8988T (cell line): ENCODE data around the gene SUPT3H.

Source experiments
- DNase-seq: peaks from one replicate; pipeline ENCODE4 v3.0.0; 2011

SUPT3H gene

DNA sequence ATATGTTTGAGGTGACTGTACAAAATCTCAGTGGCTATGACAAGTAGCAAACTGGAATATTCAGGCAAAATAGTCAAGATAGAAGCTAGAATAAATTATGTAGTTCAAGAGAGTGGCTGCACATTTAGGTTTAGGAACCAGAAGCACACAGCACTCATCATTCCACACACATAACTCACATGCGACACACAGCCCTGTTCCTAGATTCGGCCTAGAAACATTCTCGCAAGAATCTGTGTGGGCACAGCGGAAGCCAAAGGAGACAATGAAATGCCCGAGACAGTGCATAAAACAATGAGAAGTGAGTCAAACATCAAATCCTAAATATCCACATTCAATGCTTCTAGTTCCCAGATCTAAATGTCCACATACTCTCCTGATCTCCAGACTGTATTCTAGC is 9.5 kb upstream of the SUPT3H start:
- no peak for DNase-seq

GRCh38 chr6:45386501-45386900 is 8.8 kb upstream of the SUPT3H start:
- DNase-seq, result no peak

DNA sequence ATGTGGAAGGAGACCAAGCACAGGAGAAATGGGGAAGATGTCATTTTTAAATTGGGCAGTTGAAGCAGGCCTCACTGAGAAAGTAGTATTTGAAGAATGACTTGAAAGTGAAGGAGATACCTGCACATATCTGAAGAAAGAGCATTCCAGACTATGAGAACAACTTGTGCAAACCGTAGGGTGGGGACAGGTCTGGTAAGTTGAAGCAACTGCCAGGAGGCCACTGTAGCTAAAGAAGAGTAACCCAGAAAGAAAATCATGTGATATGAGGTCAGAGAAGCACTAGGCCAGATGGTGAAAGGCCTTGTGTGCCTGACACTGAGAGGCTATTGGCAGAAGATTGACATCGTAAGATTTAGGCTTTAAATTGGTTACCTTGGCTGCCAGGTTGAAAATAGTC is 4.7 kb upstream of the SUPT3H start:
- no peak for DNase-seq

DNA sequence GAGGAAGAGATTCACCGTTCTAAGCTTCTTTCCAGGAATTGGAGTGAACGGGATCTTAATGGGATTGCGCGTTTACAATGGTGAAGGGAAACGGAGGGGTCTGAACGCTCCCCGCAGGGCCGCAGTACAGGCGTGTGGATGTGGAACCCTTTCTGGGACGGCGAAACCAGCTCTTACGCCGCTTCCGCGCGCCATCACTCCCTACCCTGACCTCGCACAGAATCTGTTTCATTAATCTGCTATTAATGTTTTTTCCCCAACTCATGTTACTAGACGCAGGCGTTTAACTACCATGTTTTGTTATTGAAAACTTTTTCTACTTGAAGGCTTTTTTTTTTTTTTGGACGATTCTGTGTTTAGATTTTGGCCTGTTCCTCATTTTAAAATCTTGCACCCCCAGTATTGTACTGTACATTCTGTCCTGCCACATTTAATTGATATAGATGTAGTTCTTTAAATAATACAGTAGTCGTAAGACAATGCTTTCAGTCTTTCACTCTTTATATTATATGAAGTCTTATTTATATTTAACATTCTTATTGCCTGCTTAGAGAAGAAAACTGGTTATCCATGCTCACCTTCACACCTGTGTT is 696 bp upstream of the SUPT3H start:
- DNase-seq, result no peak

- no peak for DNase-seq
These were observed 636 bp downstream of the SUPT3H start for GRCh38 chr6:45377043-45377553.

DNA sequence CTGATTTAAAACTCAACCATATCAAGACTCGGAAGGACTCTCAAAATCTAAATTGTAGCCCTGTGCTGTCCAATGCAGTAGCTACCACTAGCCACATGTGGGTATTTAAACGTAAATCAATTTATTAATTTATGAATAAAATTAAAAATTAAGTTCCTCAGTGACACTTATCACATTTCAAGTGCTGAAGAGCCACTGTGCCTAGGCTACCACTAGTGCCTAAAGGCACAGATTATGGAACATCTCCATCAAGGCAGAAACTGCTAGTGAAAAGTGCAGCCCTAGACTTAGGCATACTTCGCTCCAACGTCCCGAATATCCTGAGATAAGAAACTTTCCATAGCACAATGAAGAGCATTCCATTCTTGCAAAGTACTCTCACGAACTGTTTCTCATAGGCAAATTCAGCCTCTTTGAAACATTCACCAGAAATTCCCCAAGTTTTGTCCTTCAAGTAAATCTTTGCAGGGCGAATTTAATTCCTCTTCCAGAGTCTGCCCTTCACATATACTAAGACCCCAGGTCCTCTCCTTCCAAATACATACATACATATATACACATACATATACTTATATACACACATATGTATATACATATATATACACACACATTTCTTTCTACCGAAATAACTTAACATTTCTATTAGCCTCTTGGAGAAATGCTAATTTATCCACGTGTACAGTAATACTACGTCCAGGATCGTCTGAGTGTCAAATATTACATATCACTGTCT is 1.3 kb downstream of the SUPT3H start:
- no peak for DNase-seq

DNA sequence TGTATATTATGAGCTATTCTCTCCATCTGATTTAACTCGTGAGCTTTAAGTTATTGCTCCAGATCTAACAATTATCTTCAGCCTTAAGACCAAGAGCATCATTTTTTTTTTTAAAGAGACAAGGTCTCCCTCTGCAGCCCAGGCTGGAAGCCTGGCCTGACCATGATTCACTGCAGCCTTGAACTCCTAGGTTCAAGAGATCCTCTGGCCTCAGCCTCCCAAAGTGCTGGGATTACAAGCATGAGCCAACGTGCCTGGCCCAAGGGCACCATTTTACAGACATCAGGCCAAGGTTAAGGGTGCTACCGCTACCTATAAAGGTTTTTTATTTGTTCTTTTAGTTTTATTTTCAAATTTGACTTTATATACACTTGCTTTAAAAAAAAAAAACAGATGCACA is 2.3 kb downstream of the SUPT3H start:
- DNase-seq, result no peak

GRCh38 chr6:45371924-45372573 is 5.7 kb downstream of the SUPT3H start:
- no peak for DNase-seq

- no peak for DNase-seq
These were observed 7.9 kb downstream of the SUPT3H start for GRCh38 chr6:45369870-45370269.

DNA sequence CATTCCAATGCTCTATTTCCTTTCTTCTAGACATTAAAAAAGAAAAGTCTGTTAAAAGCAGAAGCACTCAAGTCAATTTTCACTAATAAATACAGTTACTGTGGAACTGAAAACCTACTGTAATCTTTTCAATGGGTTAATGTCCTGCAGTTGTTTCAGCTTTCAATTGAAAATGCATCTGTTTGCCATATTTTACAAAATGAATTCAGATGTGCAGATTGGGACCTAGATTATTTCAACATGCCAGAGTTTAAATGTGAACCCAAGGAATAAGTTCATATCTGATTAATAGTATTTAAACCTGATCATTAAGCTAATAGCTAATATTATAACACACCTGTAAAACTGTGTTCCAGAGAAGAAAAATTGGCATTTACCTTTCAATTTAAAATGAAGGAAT is 9.7 kb downstream of the SUPT3H start:
- DNase-seq, result no peak

- DNase-seq, result no peak
These were observed 11.2 kb downstream of the SUPT3H start for GRCh38 chr6:45366534-45366933.

DNA sequence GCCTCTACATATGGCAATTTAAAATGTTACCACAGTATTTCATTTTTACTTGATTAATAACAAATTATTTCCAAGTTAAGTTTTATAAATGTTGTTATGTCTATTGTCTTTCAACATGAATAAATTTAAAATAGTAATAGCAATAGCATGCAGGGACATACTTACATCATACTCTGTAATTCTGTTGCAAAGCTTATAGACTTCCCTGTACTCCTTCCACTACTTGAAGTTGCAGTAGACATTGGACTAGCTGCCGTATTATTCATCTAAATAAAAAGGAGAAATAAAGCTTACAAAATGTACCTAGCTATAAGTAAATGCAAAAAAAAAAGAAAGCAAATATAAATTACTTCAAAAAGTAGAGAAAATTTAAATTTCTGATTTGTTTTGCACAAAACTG is 12.7 kb downstream of the SUPT3H start:
- no peak for DNase-seq

- no peak for DNase-seq
These were observed 13.3 kb downstream of the SUPT3H start for GRCh38 chr6:45364466-45364865.

DNA sequence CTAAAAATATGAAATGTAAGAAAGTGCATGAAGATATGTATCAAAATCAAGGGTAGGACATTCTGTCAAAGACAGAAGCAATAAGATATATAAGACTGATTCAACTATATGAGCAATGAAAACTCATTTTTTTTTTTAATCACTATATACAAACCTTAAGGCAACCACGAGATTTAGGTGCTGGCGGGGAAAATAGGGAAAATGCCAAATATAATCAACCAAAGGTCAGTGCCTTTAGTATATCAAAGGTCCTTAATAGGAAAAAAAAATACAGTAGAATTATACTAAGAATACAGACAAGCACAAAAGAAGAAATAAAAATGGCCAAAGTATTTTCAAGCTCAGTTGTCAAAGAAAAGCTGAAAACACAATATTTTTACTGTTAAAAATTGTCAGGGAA is 24.1 kb downstream of the SUPT3H start:
- DNase-seq, result no peak

- no peak for DNase-seq
These were observed 26.1 kb downstream of the SUPT3H start for GRCh38 chr6:45351667-45352066.

- no peak for DNase-seq
These were observed 26.7 kb downstream of the SUPT3H start for GRCh38 chr6:45351076-45351475.

DNA sequence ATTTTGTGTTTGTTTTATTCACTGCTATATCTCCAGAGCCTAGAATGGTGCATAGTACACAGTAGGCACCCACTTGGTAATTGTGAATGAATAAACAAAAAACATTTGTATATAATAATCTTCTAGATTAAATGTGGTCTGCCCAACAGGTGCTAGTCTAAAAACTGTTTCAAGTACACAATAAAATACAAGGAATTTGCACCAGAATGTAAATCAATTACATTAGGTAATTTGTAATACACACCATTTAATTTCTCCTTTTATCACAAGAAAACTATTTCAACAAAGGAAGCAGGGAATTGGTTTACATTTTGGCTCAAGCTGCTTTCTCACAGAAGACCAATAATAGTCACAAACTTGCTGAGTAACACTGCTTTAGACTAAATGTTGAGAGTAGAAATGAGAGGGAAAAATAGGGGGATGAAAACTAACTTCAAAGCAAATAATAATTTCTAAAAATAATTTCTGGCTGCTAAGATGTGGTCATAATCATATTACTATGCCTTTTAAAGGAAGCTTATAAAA is 27.5 kb downstream of the SUPT3H start:
- no peak for DNase-seq

DNA sequence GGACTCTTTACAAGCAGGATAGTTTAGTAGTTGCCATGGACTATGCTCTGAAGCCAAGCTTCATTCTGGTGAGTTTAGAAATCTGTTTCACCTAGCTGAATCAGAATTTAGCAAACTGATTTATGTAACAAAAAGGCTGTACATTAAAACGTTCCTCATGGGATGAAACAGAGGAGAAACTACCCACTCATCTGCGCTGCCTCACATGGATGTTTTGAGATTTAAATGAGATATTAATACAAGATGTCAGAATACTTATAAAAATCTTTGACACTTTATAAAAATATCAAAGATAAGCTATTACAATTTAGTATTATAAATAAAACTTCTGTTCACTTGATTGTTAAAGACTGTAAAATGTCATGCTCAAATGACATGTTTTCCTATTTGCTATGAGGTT is 32.8 kb downstream of the SUPT3H start:
- no peak for DNase-seq

DNA sequence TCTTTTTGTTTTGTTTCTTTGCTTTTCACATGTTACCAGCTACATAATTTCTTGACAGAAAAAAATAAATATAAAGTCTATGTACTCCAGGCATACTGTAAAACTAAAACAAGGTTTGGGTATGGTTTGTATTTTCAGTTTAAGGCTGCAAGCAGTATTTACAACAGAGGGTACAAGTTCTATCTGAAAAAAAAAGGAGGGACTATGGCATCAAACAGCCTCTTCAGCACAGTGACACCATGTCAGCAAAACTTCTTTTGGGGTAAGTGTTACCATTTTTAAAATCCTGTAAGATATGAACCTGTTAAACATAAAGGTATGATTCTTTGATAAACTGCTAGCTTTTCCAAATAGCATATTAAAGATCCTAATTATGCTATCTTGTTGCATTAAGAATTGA is 49.2 kb downstream of the SUPT3H start:
- DNase-seq, result no peak

DNA sequence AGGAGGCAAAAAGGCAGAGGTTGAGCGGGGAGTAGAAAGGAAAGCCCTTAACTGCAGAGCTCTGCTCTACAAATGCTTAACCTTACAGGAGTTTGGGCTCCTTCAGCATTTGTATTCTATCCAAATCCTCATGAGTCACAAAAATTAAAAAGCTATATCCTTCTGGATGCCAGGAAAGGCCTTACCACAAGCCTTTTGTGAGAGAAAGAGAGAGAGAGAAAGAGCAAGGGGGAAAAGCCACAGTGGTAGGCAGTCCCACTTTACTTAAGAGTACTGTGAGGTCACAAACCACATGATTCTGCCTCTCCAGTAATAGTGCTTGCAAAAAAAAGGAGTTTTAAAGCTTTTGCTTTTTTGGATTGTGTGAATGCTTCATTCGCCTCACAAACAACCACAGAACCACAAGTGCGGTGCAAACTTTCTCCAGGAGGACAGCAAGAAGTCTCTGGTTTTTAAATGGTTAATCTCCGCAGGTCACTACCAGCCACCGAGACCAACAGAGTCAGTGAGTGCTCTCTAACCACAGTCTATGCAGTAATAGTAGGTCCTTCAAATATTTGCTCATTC is 49.7 kb downstream of the SUPT3H start, which contains the start of gene RUNX2:
RUNX2 (plus strand) TSS at position 375 of the 567 bp plus-strand sequence. CDS start 397 bp downstream, outside the sequence.
- DNase-seq, result no peak

GRCh38 chr6:45326698-45327417 is 50.9 kb downstream of the SUPT3H start:
- no peak for DNase-seq

DNA sequence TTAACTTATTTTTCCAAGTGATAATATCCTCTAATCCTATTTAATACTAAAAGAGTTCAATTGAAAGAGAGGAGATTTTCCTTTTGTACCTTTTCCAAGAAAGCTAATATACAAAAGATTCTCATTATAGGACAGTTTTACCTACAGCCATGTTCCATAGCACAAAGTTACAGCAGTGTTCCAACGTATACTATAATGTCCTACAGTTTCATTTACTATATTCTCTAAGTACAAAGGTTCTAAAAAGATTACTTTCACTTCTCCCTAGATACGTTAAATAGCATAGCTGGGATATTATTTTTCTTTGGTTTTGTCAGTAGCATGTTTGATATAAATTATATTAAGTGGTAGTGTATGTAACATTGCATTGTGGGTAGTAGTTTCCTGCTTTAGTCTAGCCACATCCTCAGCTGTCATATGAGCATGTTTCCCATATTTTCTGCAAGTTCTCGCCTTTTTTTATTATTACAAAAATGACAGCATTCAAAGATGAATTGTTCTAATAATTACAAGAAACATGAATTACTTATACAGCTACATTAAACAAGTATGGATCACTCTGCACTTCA is 54.0 kb downstream of the SUPT3H start:
- no peak for DNase-seq
